ENCODE measurements around the gene CIAO3. TPM values are rescaled to one million over a fixed set of nuclear protein-coding genes. Genes with fewer than 3 reads are reported as not detected.
"Not testable (repeated sequence)": the region's sequence is repeated elsewhere in the genome, so short reads cannot be mapped to it uniquely, and the experiment has no call there.

CIAO3 gene
- total RNA-seq, 2 donors from 2014 or later: 38.0 to 40.6 TPM

GRCh38 chr16:694863-695354, 45.9 kb downstream of the CIAO3 start:
- no peak overlapping the region for H3K27ac Mint-ChIP-seq

GRCh38 chr16:694187-694862, 46.5 kb downstream of the CIAO3 start:
- ATAC-seq (replicated peaks in 1 of 2) (no peak), DNase-seq (no peak)
- peak overlapping the region; percentile 78 to 88 for H3K4me3 Mint-ChIP-seq

More at GRCh38 chr16:694863-695354, 45.9 kb downstream of the CIAO3 start:
- peaks cover 6% of the 10 kb centered on the region for H3K4me1 Mint-ChIP-seq (ENCODE audit: low read depth)
- H3K4me3 Mint-ChIP-seq: peak overlapping the region; percentile 78 to 88
- ATAC-seq (replicated peaks in 1 of 2) (peak in 1 of 2 donors; percentile 2), DNase-seq (no peak)
- H3K27me3 Mint-ChIP-seq (ENCODE audit: low read depth): no peaks in the 10 kb centered on the region
- H3K36me3 Mint-ChIP-seq (ENCODE audit: insufficient read depth in 2 of 2): peaks cover 1% of the 10 kb centered on the region in 2 donors
- H3K9me3 Mint-ChIP-seq: no peaks in the 10 kb centered on the region

GRCh38 chr16:693766-694165, 47.0 kb downstream of the CIAO3 start:
- Mint-ChIP-seq H3K9me3 (no peaks in the 10 kb centered on the region), H3K36me3 (ENCODE audit: insufficient read depth in 2 of 2) (peaks cover 1% of the 10 kb centered on the region in 2 donors), H3K4me1 (ENCODE audit: low read depth) (peaks cover 14% of the 10 kb centered on the region)

More at GRCh38 chr16:694187-694862, 46.5 kb downstream of the CIAO3 start:
- H3K4me1 Mint-ChIP-seq (ENCODE audit: low read depth): peaks cover 9% of the 10 kb centered on the region
- no peaks in the 10 kb centered on the region for H3K27me3 Mint-ChIP-seq (ENCODE audit: low read depth)
- no peaks in the 10 kb centered on the region for H3K9me3 Mint-ChIP-seq
- peaks cover 1% of the 10 kb centered on the region in 2 donors for H3K36me3 Mint-ChIP-seq (ENCODE audit: insufficient read depth in 2 of 2)
- no peak overlapping the region for H3K27ac Mint-ChIP-seq

GRCh38 chr16:693364-693763, 47.4 kb downstream of the CIAO3 start:
- Mint-ChIP-seq H3K9me3 (no peaks in the 10 kb centered on the region), H3K4me3 (peak overlapping the region; percentile 59 to 71), H3K4me1 (ENCODE audit: low read depth) (peaks cover 18% of the 10 kb centered on the region), H3K36me3 (ENCODE audit: insufficient read depth in 2 of 2) (peaks cover 1% of the 10 kb centered on the region in 2 donors), H3K27me3 (ENCODE audit: low read depth) (no peaks in the 10 kb centered on the region), H3K27ac (no peak overlapping the region)
- ATAC-seq (replicated peaks in 1 of 2) (no peak), DNase-seq (no peak)

More at GRCh38 chr16:693766-694165, 47.0 kb downstream of the CIAO3 start:
- no peak for DNase-seq
- Mint-ChIP-seq H3K4me3 (peak overlapping the region; percentile 59 to 71), H3K27me3 (ENCODE audit: low read depth) (no peaks in the 10 kb centered on the region), H3K27ac (no peak overlapping the region)
- ATAC-seq (replicated peaks in 1 of 2): no peak

GRCh38 chr16:692356-693108, 48.3 kb downstream of the CIAO3 start:
- Mint-ChIP-seq H3K4me1 (ENCODE audit: low read depth) (peaks cover 22% of the 10 kb centered on the region), H3K36me3 (ENCODE audit: insufficient read depth in 2 of 2) (peaks cover 1% of the 10 kb centered on the region in 2 donors), H3K27me3 (ENCODE audit: low read depth) (no peaks in the 10 kb centered on the region), H3K27ac (no peak overlapping the region), H3K4me3 (peak overlapping the region in 1 of 2 donors; percentile 4), H3K9me3 (no peaks in the 10 kb centered on the region)
- DNase-seq (no peak), ATAC-seq (replicated peaks in 1 of 2) (no peak)

- not testable (repeated sequence) for DNase-seq; H3K36me3 Mint-ChIP-seq (ENCODE audit: insufficient read depth in 2 of 2); ATAC-seq (replicated peaks in 1 of 2); H3K9me3 Mint-ChIP-seq; H3K27me3 Mint-ChIP-seq (ENCODE audit: low read depth)
- H3K4me3 Mint-ChIP-seq: peak overlapping the region; percentile 38 to 93
- peaks cover 25% of the 10 kb centered on the region for H3K4me1 Mint-ChIP-seq (ENCODE audit: low read depth)
- peak overlapping the region; percentile 75 for H3K27ac Mint-ChIP-seq
Measured at GRCh38 chr16:691242-691641, 49.6 kb downstream of the CIAO3 start.

- no peak for ATAC-seq (replicated peaks in 1 of 2)
- peak overlapping the region; percentile 90 to 93 for H3K4me3 Mint-ChIP-seq
- H3K9me3 Mint-ChIP-seq: no peaks in the 10 kb centered on the region
- H3K27me3 Mint-ChIP-seq (ENCODE audit: low read depth): no peaks in the 10 kb centered on the region
- DNase-seq: no peak
- peaks cover 1% of the 10 kb centered on the region in 2 donors for H3K36me3 Mint-ChIP-seq (ENCODE audit: insufficient read depth in 2 of 2)
- peak overlapping the region; percentile 93 for H3K27ac Mint-ChIP-seq
- peaks cover 28% of the 10 kb centered on the region for H3K4me1 Mint-ChIP-seq (ENCODE audit: low read depth)
Measured at GRCh38 chr16:689175-689897, 51.5 kb downstream of the CIAO3 start.

- ATAC-seq (replicated peaks in 1 of 2) (no peak), DNase-seq (no peak)
- Mint-ChIP-seq H3K36me3 (ENCODE audit: insufficient read depth in 2 of 2) (peaks cover 1 to 3% of the 10 kb centered on the region in 2 donors), H3K27me3 (ENCODE audit: low read depth) (no peaks in the 10 kb centered on the region), H3K4me3 (no peak overlapping the region), H3K4me1 (ENCODE audit: low read depth) (peaks cover 39% of the 10 kb centered on the region), H3K9me3 (no peaks in the 10 kb centered on the region), H3K27ac (no peak overlapping the region)
Measured at GRCh38 chr16:687499-687898, 53.3 kb downstream of the CIAO3 start.

- H3K27me3 Mint-ChIP-seq (ENCODE audit: low read depth): no peaks in the 10 kb centered on the region
- ATAC-seq (replicated peaks in 1 of 2) (no peak), DNase-seq (no peak)
- no peak overlapping the region for H3K27ac Mint-ChIP-seq
- no peaks in the 10 kb centered on the region for H3K9me3 Mint-ChIP-seq
- peaks cover 1 to 5% of the 10 kb centered on the region in 2 donors for H3K36me3 Mint-ChIP-seq (ENCODE audit: insufficient read depth in 2 of 2)
- peaks cover 47% of the 10 kb centered on the region for H3K4me1 Mint-ChIP-seq (ENCODE audit: low read depth)
- H3K4me3 Mint-ChIP-seq: no peak overlapping the region
Measured at GRCh38 chr16:686459-687260, 54.1 kb downstream of the CIAO3 start.

GRCh38 chr16:685967-686366, 54.8 kb downstream of the CIAO3 start:
- H3K27ac Mint-ChIP-seq: no peak overlapping the region
- peak overlapping the region in 1 of 2 donors; percentile 39 for H3K4me3 Mint-ChIP-seq
- H3K36me3 Mint-ChIP-seq (ENCODE audit: insufficient read depth in 2 of 2): peaks cover 1 to 7% of the 10 kb centered on the region in 2 donors
- peaks cover 54% of the 10 kb centered on the region for H3K4me1 Mint-ChIP-seq (ENCODE audit: low read depth)
- no peaks in the 10 kb centered on the region for H3K9me3 Mint-ChIP-seq
- no peaks in the 10 kb centered on the region for H3K27me3 Mint-ChIP-seq (ENCODE audit: low read depth)
- ATAC-seq (replicated peaks in 1 of 2) (no peak), DNase-seq (peak in 1 of 2 donors; percentile 35)

- Mint-ChIP-seq H3K27me3 (ENCODE audit: low read depth) (no peaks in the 10 kb centered on the region), H3K36me3 (ENCODE audit: insufficient read depth in 2 of 2) (peaks cover 0 to 5% of the 10 kb centered on the region in 2 donors), H3K4me1 (ENCODE audit: low read depth) (peaks cover 56% of the 10 kb centered on the region), H3K27ac (no peak overlapping the region), H3K9me3 (no peaks in the 10 kb centered on the region), H3K4me3 (no peak overlapping the region)
- DNase-seq: no peak
- ATAC-seq (replicated peaks in 1 of 2): no peak
Measured at GRCh38 chr16:684961-685696, 55.7 kb downstream of the CIAO3 start.
